Mesendoderm (in vitro differentiated cells): Measurements from ENCODE around the gene PPA2. TPM values are rescaled to one million over a fixed set of nuclear protein-coding genes. Genes with fewer than 3 reads are reported as not detected.

ENCODE experiments used
- DNase-seq: peaks from one replicate; pipeline ENCODE4 v3.0.0; 2013
- H2AK5ac ChIP-seq: 2 replicates; pipeline ENCODE4 v1.6.1; 2013; ENCODE audit warnings: low read length, inconsistent platforms
- H2BK120ac ChIP-seq: 2 replicates; pipeline ENCODE4 v1.6.1; 2013; ENCODE audit warnings: low read depth, mild to moderate bottlenecking, low read length, moderate library complexity, mixed read lengths
- H2BK15ac ChIP-seq: replicated peaks from 2 replicates; pipeline ENCODE4 v1.6.1; 2013; ENCODE audit warnings: low read depth, mild to moderate bottlenecking, moderate library complexity
- H2BK5ac ChIP-seq: 2 replicates; pipeline ENCODE4 v1.6.1; 2013; ENCODE audit warnings: low read length, inconsistent platforms
- H3K18ac ChIP-seq: 2 replicates; pipeline ENCODE4 v1.6.1; 2013; ENCODE audit warnings: mild to moderate bottlenecking, low read length, mixed read lengths
- H3K23ac ChIP-seq: one replicate; pipeline ENCODE4 v1.6.1; 2013; ENCODE audit warnings: low read length
- H3K27ac ChIP-seq: 2 replicates; pipeline ENCODE4 v1.5.1; 2013; ENCODE audit warnings: low read depth, mild to moderate bottlenecking, inconsistent platforms, low read length, moderate library complexity
- H3K27me3 ChIP-seq: 2 replicates; pipeline ENCODE4 v1.6.1; 2013; ENCODE audit warnings: low read length, control low read depth, mild to moderate bottlenecking, inconsistent platforms; ENCODE audit not compliant: insufficient read depth, poor library complexity
- H3K36me3 ChIP-seq: 2 replicates; pipeline ENCODE4 v1.6.1; 2013; ENCODE audit warnings: low read length, inconsistent platforms; ENCODE audit not compliant: control insufficient read depth, insufficient read depth
- H3K4ac ChIP-seq: one replicate; pipeline ENCODE4 v1.6.1; 2013; ENCODE audit warnings: low read depth, mild to moderate bottlenecking, low read length, moderate library complexity
- H3K4me1 ChIP-seq: 2 replicates; pipeline ENCODE4 v1.6.1; 2013; ENCODE audit warnings: low read depth, low read length, inconsistent platforms; ENCODE audit not compliant: control insufficient read depth
- H3K4me2 ChIP-seq: 2 replicates; pipeline ENCODE4 v1.6.1; 2013; ENCODE audit warnings: low read length
- H3K4me3 ChIP-seq: 2 replicates; pipeline ENCODE4 v1.5.1; 2013; ENCODE audit warnings: mild to moderate bottlenecking, low read length
- H3K56ac ChIP-seq: one replicate; pipeline ENCODE4 v1.6.1; 2013; ENCODE audit warnings: low read length
- H3K79me1 ChIP-seq: 2 replicates; pipeline ENCODE4 v1.6.1; 2013; ENCODE audit warnings: low read length, inconsistent platforms
- H3K79me2 ChIP-seq: 2 replicates; pipeline ENCODE4 v1.6.1; 2013; ENCODE audit warnings: mild to moderate bottlenecking, low read length; ENCODE audit not compliant: control insufficient read depth, insufficient read depth
- H3K9ac ChIP-seq: 2 replicates; pipeline ENCODE4 v1.6.1; 2013; ENCODE audit warnings: low read length, inconsistent platforms
- H4K5ac ChIP-seq: one replicate; pipeline ENCODE4 v1.6.1; 2013; ENCODE audit warnings: low read length
- H4K8ac ChIP-seq: one replicate; pipeline ENCODE4 v1.6.1; 2013; ENCODE audit warnings: low read depth, mild to moderate bottlenecking, control low read depth, low read length, moderate library complexity
- WGBS: extraction: QIAGEN DNeasy Blood & Tissue Kit; methylation state at CpG from one replicate; pipeline ENCODE4 v1.1.7; 2013; ENCODE audit warnings: low lambda C conversion rate, missing lambda C conversion rate; ENCODE audit not compliant: insufficient coverage; ENCODE audit errors: extremely low coverage; 5-methylcytosine and 5-hydroxymethylcytosine counted together
- small RNA-seq: library from polyadenylated mRNA; stranded (forward); fragments of <200 nt; extraction: miRNeasy Mini kit (QIAGEN cat#:217004); gene quantifications from one replicate; pipeline ENCODE3, GENCODE V24; 2013; ENCODE audit not compliant: insufficient read depth

PPA2 gene

DNA sequence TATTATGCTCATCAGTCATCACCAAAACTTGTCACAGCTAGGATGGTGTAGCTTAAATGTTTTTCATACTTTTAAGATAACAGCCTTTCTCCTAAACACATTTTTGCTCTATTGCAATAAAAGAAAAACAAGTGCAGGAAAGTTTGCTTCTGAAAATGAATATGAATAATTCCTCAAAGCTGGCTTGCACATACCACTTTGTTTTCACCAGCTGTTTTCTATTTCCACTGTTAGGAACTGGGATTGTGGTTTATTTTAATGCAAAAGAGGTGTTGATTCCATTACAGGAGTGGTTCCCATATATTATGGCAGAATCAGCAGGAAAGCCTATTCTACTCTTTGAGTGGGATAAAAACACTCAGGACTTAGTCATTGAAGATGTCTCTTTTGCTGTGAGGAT lies 145.9 kb downstream of the PPA2 start:
- Histone ChIP-seq H3K4me1 (no peaks in the 10 kb centered on the region), H3K36me3 (no peaks in the 10 kb centered on the region), H3K27ac (no peak overlapping the region), H3K4me3 (no peak overlapping the region), H2AK5ac (no peak overlapping the region), H2BK15ac (no peak overlapping the region), H3K56ac (no peak overlapping the region), H3K18ac (no peak overlapping the region), H3K4me2 (no peak overlapping the region), H3K79me1 (no peaks in the 10 kb centered on the region), H3K79me2 (no peaks in the 10 kb centered on the region), H3K23ac (no peak overlapping the region), H4K8ac (no peak overlapping the region), H3K27me3 (no peaks in the 10 kb centered on the region), H3K9ac (no peak overlapping the region), H2BK5ac (no peak overlapping the region), H4K5ac (no peak overlapping the region), H2BK120ac (no peak overlapping the region), H3K4ac (no peak overlapping the region)
- no peak for DNase-seq

DNA sequence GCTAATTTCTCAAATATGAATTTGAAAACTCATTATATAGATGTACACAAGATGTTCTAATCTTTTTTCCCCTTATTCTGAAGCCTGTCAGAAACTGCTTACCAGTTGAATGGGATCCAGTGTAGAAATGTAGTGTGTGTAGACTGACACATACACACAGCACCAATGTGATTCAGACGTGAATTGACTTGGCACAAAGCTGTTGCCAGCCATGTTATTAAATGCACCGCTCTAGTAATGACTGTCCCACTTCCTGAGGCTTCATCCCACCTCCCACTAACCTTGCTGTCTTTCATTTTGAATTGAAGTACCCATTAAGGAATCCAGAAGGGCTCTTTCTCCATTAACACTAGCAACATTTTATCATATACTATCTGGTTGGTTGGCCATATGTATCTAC lies 146.6 kb downstream of the PPA2 start:
- Histone ChIP-seq H4K8ac (no peak overlapping the region), H3K56ac (no peak overlapping the region), H3K4me1 (no peaks in the 10 kb centered on the region), H2AK5ac (no peak overlapping the region), H3K36me3 (no peaks in the 10 kb centered on the region), H3K18ac (no peak overlapping the region), H2BK120ac (no peak overlapping the region), H3K4me2 (no peak overlapping the region), H3K4ac (no peak overlapping the region), H2BK15ac (no peak overlapping the region), H3K23ac (no peak overlapping the region), H3K79me2 (no peaks in the 10 kb centered on the region), H2BK5ac (no peak overlapping the region), H3K79me1 (no peaks in the 10 kb centered on the region), H3K9ac (no peak overlapping the region), H4K5ac (no peak overlapping the region), H3K27ac (no peak overlapping the region), H3K27me3 (no peaks in the 10 kb centered on the region), H3K4me3 (no peak overlapping the region)
- DNase-seq: no peak
- no CpG with 5 or more reads among the region's 2 CpGs for WGBS

Small RNAs within 50 kb of the gene (small RNA-seq; reads per million reads assigned to genes)
- not detected for gene RNU6-553P
